ENCODE results near the gene PABPC1L.

- TF ChIP-seq CTCF (IDR thresholded peaks at IDR 0.05) = no peak
- TF ChIP-seq TP53 (CRISPR knock-in tag; IDR thresholded peaks at IDR 0.05) = no peak
- no peak for TF ChIP-seq POLR2A (IDR thresholded peaks at IDR 0.05; ENCODE audit: low read length)
- TF ChIP-seq CEBPB (IDR thresholded peaks at IDR 0.05) = no peak
- no peak for TF ChIP-seq EHF (CRISPR knock-in tag; IDR thresholded peaks at IDR 0.05)
- no peak for TF ChIP-seq RAD21 (conservative IDR thresholded peaks at IDR 0.05 in 1 of 2, IDR thresholded peaks at IDR 0.05 in 1 of 2)
- no peak for TF ChIP-seq ZNF302 (CRISPR knock-in tag; IDR thresholded peaks at IDR 0.05)
- TF ChIP-seq BHLHE40 (IDR thresholded peaks at IDR 0.05; ENCODE audit: low read depth, low read length) = no peak
- no peak for TF ChIP-seq MYC (IDR thresholded peaks at IDR 0.05; ENCODE audit: borderline replicate concordance, low read length)
- TF ChIP-seq CBX2 (IDR thresholded peaks at IDR 0.05; ENCODE audit: borderline replicate concordance, low read depth) = no peak
- TF ChIP-seq ZFP36 (IDR thresholded peaks at IDR 0.05; ENCODE audit: borderline replicate concordance, partially characterized antibody) = no peak
- TF ChIP-seq HOXA7 (CRISPR knock-in tag; IDR thresholded peaks at IDR 0.05) = no peak
- TF ChIP-seq RFX5 (IDR thresholded peaks at IDR 0.05) = no peak
- no peak for TF ChIP-seq JUNB (IDR thresholded peaks at IDR 0.05)
Measured at GRCh38 chr20:44917399-44917798, 7.5 kb downstream of the PABPC1L start.

All from A549 (cell line).